Adrenal gland (tissue), 5 donors: Measurements from ENCODE around the gene ECT2L.

Experiments
- POLR2A ChIP-seq, 2 donors: fragments of 450-650 bp; IDR thresholded peaks; one replicate each; pipeline ENCODE4 v1.6.1; 2017; ENCODE audit warnings: antibody characterized with exemption in 2 of 2, mild to moderate bottlenecking in 2 of 2, moderate library complexity in 1 of 2
- TF ChIP-seq, protein P1 (sequence below), 6 experiments: fragments of 450-650 bp in 4 of 6; fragments of 200-600 bp in 2 of 6; sonication (generic) in 1 of 6; IDR thresholded peaks; 1 replicate in 5 of 6; 2 replicates in 1 of 6; pipeline versions ENCODE4 v1.5.1 to v1.8.0; 2016 to 2021; ENCODE audit warnings: antibody characterized with exemption in 6 of 6, mild to moderate bottlenecking in 2 of 6, moderate library complexity in 1 of 6
- donor health status: DM: no; HTN: no; CAD: no.

DNA sequence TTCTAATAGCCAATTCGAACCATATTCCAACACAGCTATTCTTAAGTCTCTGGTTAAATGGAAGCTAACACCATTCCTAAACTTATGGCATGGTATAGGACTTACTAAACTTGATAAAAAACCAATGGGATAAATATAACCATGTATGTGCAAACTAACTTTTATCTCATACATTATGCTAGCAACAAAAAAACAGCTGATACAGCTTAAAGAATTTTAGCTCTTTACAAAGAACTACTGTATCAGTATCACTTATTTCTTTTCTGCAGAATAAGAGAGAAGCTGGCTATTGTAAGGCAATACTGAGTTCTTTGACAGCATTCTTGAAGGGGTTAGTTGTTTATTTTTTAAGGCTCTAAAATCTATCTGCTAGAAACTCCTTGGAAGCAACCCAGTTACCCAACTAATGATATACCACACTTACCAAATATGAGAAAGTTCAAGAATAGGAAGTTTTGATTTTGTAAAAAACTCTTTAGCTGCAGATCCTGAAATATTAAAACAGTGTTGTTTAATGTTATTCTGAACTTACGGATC lies 147.3 kb downstream of the ECT2L start:
- no peak for TF ChIP-seq POLR2A (IDR thresholded peaks at IDR 0.05)
- TF ChIP-seq, protein P1, sequence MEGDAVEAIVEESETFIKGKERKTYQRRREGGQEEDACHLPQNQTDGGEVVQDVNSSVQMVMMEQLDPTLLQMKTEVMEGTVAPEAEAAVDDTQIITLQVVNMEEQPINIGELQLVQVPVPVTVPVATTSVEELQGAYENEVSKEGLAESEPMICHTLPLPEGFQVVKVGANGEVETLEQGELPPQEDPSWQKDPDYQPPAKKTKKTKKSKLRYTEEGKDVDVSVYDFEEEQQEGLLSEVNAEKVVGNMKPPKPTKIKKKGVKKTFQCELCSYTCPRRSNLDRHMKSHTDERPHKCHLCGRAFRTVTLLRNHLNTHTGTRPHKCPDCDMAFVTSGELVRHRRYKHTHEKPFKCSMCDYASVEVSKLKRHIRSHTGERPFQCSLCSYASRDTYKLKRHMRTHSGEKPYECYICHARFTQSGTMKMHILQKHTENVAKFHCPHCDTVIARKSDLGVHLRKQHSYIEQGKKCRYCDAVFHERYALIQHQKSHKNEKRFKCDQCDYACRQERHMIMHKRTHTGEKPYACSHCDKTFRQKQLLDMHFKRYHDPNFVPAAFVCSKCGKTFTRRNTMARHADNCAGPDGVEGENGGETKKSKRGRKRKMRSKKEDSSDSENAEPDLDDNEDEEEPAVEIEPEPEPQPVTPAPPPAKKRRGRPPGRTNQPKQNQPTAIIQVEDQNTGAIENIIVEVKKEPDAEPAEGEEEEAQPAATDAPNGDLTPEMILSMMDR (IDR thresholded peaks at IDR 0.05), result no peak
